ENCODE measurements around the gene SH2D6. TPM values are rescaled to one million over a fixed set of nuclear protein-coding genes. Genes with fewer than 3 reads are reported as not detected.
"Not testable (repeated sequence)": the region's sequence is repeated elsewhere in the genome, so short reads cannot be mapped to it uniquely, and the experiment has no call there.

Gene SH2D6
- total RNA-seq, 1 donor from 2014 or later: 0.07 TPM

DNA sequence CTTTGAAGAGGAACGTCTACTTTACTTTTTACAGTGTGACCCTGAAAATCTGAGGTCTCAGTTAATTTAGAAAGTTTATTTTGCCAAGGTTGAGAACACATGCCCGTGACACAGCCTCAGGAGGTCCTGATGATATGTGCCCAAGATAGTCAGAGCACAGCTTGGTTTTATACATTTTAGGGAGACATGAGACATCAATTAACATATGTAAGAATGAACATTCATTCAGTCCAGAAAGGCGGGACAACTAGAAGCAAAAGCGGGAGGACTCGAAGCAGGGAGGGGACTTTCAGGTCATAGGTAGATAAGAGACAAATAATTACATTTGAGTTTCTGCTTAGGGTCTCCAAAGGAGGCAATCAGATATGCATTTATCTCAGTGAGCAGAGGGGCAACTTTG, 40.3 kb upstream of the SH2D6 start:
- H3K36me3 Mint-ChIP-seq: peaks cover 44% of the 10 kb centered on the region
- H3K4me3 ChIP-seq: no peak overlapping the region
- no peak for DNase-seq (ENCODE audit: low spot score)
- H3K36me3 ChIP-seq: peaks cover 17% of the 10 kb centered on the region
- peaks cover 12% of the 10 kb centered on the region for H3K9me3 Mint-ChIP-seq
- no peak overlapping the region for H3K27ac Mint-ChIP-seq
- no peaks in the 10 kb centered on the region for H4K20me1 ChIP-seq (ENCODE audit: low read depth)
- no peak overlapping the region for H3K27ac ChIP-seq
- no peaks in the 10 kb centered on the region for H3K4me1 Mint-ChIP-seq
- H3K4me2 ChIP-seq: no peak overlapping the region
- TF ChIP-seq EZH2 (IDR thresholded peaks at IDR 0.05) (no peak), EZH2phosphoT487 (IDR thresholded peaks at IDR 0.05) (no peak)
- TF ChIP-seq, protein P1, sequence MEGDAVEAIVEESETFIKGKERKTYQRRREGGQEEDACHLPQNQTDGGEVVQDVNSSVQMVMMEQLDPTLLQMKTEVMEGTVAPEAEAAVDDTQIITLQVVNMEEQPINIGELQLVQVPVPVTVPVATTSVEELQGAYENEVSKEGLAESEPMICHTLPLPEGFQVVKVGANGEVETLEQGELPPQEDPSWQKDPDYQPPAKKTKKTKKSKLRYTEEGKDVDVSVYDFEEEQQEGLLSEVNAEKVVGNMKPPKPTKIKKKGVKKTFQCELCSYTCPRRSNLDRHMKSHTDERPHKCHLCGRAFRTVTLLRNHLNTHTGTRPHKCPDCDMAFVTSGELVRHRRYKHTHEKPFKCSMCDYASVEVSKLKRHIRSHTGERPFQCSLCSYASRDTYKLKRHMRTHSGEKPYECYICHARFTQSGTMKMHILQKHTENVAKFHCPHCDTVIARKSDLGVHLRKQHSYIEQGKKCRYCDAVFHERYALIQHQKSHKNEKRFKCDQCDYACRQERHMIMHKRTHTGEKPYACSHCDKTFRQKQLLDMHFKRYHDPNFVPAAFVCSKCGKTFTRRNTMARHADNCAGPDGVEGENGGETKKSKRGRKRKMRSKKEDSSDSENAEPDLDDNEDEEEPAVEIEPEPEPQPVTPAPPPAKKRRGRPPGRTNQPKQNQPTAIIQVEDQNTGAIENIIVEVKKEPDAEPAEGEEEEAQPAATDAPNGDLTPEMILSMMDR (IDR thresholded peaks at IDR 0.05): no peak
- no peaks in the 10 kb centered on the region for H3K4me1 ChIP-seq
- H3K9me3 ChIP-seq (ENCODE audit: low read depth): peaks cover 16% of the 10 kb centered on the region
- H3K27me3 ChIP-seq: no peaks in the 10 kb centered on the region
- H3K4me3 Mint-ChIP-seq: no peak overlapping the region
- peaks cover 5% of the 10 kb centered on the region for H3K27me3 Mint-ChIP-seq (ENCODE audit: insufficient read depth, low read depth)
- H3F3A ChIP-seq (ENCODE audit: low read depth): no peaks in the 10 kb centered on the region
- H3K9ac ChIP-seq: no peak overlapping the region
- H2AFZ ChIP-seq (replicated peaks): no peak overlapping the region
- no peaks in the 10 kb centered on the region for H3K79me2 ChIP-seq (ENCODE audit: low read depth)

DNA sequence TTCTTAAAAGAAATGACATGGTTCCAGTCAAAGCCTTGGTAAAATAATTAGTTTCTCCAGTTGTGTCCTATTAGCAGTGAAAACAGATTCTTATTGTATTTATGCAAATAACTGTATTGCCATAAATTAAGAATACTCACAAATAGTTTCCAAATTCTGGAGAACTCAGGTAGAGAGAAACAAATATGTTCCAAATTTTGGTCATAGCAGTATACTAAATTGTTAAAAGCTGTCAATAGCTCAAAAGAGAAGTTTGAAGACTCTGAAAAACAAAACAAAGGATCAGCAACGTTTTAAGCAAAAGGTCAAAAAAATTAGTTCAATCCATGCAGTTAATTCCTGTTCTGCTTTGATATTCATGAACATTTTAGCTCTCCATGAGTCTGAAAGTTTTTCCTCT, 38.5 kb upstream of the SH2D6 start:
- Histone ChIP-seq H3K9me3 (ENCODE audit: low read depth) (peaks cover 16% of the 10 kb centered on the region), H3K79me2 (ENCODE audit: low read depth) (no peaks in the 10 kb centered on the region), H2AFZ (replicated peaks) (no peak overlapping the region), H3K9ac (no peak overlapping the region), H3K27ac (no peak overlapping the region), H3F3A (ENCODE audit: low read depth) (no peaks in the 10 kb centered on the region), H3K4me1 (no peaks in the 10 kb centered on the region), H3K4me3 (no peak overlapping the region), H3K4me2 (no peak overlapping the region), H4K20me1 (ENCODE audit: low read depth) (no peaks in the 10 kb centered on the region), H3K36me3 (peaks cover 17% of the 10 kb centered on the region), H3K27me3 (no peaks in the 10 kb centered on the region)
- peaks cover 2% of the 10 kb centered on the region for H3K27me3 Mint-ChIP-seq (ENCODE audit: insufficient read depth, low read depth)
- DNase-seq (ENCODE audit: low spot score): no peak
- H3K9me3 Mint-ChIP-seq: peaks cover 12% of the 10 kb centered on the region
- TF ChIP-seq, protein P1 (IDR thresholded peaks at IDR 0.05): no peak
- TF ChIP-seq EZH2 (IDR thresholded peaks at IDR 0.05): no peak
- TF ChIP-seq EZH2phosphoT487 (IDR thresholded peaks at IDR 0.05): no peak
- H3K4me3 Mint-ChIP-seq: no peak overlapping the region
- no peak overlapping the region for H3K27ac Mint-ChIP-seq
- peaks cover 2% of the 10 kb centered on the region for H3K4me1 Mint-ChIP-seq
- peaks cover 47% of the 10 kb centered on the region for H3K36me3 Mint-ChIP-seq

DNA sequence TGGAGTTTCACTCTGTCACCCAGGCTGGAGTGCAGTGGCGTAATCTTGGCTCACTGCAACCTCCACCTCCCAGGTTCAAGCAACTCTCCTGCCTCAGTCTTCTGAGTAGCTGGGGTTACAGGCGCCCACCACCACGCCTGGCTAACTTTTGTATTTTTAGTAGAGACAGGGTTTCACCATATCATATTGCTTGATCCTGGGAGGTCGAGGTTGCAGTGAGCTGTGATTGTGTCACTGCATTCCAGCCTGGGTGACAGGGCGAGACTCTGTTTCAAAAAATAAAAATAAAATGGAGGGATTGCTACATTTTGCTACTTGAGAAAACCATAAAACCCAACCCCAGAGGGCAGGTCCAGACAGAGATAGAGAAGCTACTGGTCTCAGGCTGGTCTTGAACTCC, 35.4 kb upstream of the SH2D6 start:
- Histone ChIP-seq H3K36me3 (peaks cover 17% of the 10 kb centered on the region), H3K9me3 (ENCODE audit: low read depth) (peaks cover 16% of the 10 kb centered on the region)
- H4K20me1 ChIP-seq (ENCODE audit: low read depth); DNase-seq (ENCODE audit: low spot score); H3F3A ChIP-seq (ENCODE audit: low read depth); H3K4me1 ChIP-seq; H2AFZ ChIP-seq (replicated peaks); H3K4me3 Mint-ChIP-seq; H3K27ac ChIP-seq; H3K27me3 ChIP-seq; H3K79me2 ChIP-seq (ENCODE audit: low read depth); H3K27me3 Mint-ChIP-seq (ENCODE audit: insufficient read depth, low read depth); H3K4me2 ChIP-seq; H3K27ac Mint-ChIP-seq; H3K4me3 ChIP-seq; H3K9ac ChIP-seq; H3K4me1 Mint-ChIP-seq: not testable (repeated sequence)
- H3K9me3 Mint-ChIP-seq: peaks cover 12% of the 10 kb centered on the region
- H3K36me3 Mint-ChIP-seq: peaks cover 54% of the 10 kb centered on the region

DNA sequence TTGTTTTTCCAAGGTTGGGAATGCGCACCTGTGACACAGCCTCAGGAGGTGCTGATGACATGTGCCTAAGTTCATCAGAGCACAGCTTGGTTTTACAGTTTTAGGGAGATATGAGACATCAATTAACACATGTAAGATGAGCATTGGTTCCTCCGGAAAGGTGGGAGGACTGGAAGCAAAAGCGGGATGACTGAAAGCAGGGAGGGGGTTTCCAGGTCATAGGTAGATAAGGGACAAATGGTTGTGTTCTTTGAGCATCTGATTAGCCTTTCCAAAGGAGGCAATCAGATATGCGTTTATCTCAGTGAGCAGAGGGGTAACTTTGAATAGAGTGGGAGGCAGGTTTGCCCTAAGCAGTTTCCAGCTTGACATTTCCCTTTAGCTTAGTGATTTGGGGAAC, 34.7 kb upstream of the SH2D6 start:
- no peak overlapping the region for H2AFZ ChIP-seq (replicated peaks)
- H3F3A ChIP-seq (ENCODE audit: low read depth): peaks cover 6% of the 10 kb centered on the region
- peaks cover 9% of the 10 kb centered on the region for H3K9me3 Mint-ChIP-seq
- H3K27ac Mint-ChIP-seq: peak overlapping the region; percentile 12
- H3K4me3 ChIP-seq: no peak overlapping the region
- peaks cover 2% of the 10 kb centered on the region for H3K27me3 Mint-ChIP-seq (ENCODE audit: insufficient read depth, low read depth)
- H3K4me1 ChIP-seq: peaks cover 7% of the 10 kb centered on the region
- no peak overlapping the region for H3K4me3 Mint-ChIP-seq
- H3K36me3 ChIP-seq: peaks cover 17% of the 10 kb centered on the region
- no peak overlapping the region for H3K27ac ChIP-seq
- H3K27me3 ChIP-seq: no peaks in the 10 kb centered on the region
- no peaks in the 10 kb centered on the region for H4K20me1 ChIP-seq (ENCODE audit: low read depth)
- H3K4me1 Mint-ChIP-seq: peaks cover 12% of the 10 kb centered on the region
- H3K36me3 Mint-ChIP-seq: peaks cover 48% of the 10 kb centered on the region
- no peak for TF ChIP-seq EZH2phosphoT487 (IDR thresholded peaks at IDR 0.05)
- TF ChIP-seq, protein P1 (IDR thresholded peaks at IDR 0.05): no peak
- no peak for TF ChIP-seq EZH2 (IDR thresholded peaks at IDR 0.05)
- no peak overlapping the region for H3K9ac ChIP-seq
- no peaks in the 10 kb centered on the region for H3K79me2 ChIP-seq (ENCODE audit: low read depth)
- no peak for DNase-seq (ENCODE audit: low spot score)
- no peak overlapping the region for H3K4me2 ChIP-seq
- peaks cover 16% of the 10 kb centered on the region for H3K9me3 ChIP-seq (ENCODE audit: low read depth)

Measured in neural progenitor cell (in vitro differentiated cells).